Stimulated activated CD4-positive, alpha-beta T cell treated with anti-CD3 and anti-CD28 coated beads, Interleukin-15, amount 100 ng/mL, for 48 hours (primary cell): ENCODE measurements around the gene MRPL37.
A peak's percentile ranks its signal among the peaks of the same experiment; 100 is the strongest.
"Not testable (repeated sequence)": the region's sequence is repeated elsewhere in the genome, so short reads cannot be mapped to it uniquely, and the experiment has no call there.

Experiments
- DNase-seq, 2 donors: peaks; one replicate each; pipeline ENCODE4 v3.0.0-alpha.2; 2020; ENCODE audit warnings: low read depth in 2 of 2

Gene MRPL37

DNA sequence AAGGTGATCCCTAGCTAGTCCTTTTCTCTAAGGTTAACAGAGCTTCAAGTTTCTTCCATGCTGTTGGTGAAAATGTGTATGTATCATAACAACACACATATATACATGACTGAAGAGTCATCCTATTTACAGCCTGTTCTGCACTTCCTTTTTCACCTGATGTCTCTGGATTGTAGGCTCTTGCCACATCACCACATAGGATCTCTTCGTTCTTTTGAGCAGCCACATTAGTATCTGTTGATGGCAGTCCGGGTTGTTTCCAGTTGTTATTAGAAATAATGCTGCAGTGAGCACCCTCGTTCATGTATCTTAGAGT is 19.7 kb downstream of the MRPL37 start:
- DNase-seq: no peak

DNA sequence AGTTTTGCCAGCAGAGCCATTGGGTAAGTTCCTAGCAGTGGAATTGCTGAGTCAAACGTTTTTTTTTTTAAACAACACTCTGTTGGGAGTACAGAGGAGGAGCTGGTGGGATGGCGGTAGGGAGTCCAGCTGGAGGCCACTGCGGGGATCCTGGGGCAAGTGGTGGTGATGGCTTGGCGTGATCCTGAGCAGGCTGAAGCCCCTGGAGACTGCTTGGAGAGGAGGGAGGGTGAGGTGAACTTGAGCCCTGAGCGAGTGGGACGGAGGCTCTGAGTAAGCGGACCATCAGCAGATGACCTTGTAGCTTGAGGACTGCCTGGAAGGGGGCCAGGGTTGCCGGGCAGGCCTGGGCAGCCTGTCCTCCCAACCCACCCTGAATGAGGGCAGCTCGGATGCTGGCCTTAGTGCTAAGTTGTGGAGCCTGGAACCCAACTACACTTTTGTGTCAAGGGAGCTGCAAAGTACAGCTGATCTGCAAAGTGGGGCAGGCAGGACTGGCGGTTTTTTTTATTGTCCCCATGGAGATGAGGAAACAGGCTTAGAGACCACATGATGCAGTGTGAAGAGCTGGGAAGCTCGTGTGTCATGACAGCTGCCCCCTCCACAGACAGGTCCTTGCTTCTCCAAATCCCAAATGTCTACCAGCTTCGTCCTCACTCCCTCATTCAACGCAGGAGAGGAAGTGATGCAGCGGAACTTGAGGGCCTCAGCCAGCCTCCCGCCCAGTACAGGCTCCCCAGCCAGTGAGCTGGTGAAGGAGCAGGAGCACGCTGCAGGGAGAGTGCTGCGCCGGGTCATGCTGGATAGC is 20.2 kb downstream of the MRPL37 start:
- DNase-seq: no peak

DNA sequence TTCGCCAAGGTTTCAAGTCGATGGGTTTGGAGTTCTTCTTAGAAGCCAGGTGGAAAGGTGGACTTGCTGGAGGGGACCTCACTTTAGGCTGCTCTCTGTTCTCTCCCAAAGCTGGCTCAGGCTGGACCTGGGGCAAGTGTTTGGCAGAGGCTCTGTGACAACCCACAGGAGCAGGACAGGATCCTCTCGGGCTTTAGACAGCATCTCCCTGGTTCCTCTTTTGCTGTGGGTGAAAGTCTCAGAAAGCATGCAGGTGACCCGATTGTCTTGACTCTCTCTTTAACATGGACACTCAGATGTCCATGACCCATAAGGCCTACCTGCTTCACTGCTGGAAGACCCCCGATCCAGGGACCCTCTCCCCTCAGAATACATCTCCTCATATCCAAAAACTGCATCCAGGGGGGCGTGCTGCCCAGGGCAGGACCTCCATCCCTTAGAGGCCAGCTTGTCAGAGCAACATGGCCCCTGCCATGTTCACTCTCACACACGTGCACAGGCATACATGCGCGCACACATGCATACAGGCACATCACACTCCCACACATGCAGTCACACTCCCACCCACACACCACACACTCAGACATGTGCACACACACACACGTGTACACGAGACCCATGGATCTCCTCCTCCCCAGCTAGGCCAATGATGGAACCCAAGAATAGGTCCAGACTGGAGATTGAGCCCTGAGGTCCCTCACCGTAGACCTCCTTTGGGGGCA is 21.3 kb downstream of the MRPL37 start:
- DNase-seq: no peak

DNA sequence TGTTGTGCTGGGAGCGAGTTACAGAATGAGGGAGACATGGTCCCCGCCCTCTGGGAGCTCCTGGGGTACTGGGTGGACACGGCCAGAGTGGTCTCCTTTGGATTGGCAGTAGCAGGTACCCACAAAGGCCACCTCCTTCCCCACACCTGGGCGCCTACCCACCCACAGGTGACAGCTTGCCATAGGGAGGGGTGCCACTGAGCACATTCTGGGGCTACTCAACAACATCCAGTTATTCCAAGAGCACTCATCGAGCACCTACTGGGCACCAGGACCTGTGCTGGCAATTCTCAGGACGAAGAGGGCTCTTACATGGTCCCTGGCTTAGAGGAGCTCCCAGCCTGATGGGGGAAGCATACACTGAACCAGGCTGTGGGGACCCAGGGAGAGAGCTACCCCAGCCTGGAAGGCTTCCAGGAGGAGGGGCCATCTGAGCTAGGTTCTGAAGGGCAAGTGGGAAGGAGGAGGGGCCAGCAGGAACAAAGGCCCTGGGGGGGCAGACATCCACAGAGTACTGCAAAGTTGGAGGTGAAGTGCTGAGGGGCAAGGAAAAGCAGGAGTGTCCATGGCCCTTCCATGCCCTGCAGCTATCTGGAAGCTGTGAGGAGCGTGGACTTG is 22.0 kb downstream of the MRPL37 start:
- DNase-seq: no peak

DNA sequence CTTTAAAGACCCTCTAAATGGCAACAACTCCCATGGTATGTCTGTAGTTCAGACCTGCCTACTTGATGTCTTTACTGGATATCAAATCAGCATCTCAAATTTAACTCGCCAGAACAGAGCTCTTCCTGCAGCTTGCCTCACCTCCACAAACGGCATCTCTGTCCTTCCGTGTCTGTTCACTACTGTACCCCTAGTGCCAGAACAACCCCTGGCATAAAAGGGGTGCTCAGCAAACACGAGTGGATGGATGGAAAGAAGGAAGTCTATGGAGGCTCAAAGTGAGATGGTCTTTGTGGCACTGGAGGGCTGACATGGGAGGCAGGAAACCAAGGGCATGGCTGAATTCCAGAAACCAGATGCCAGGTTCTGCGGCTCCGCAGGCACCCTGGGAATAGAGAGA is 22.7 kb downstream of the MRPL37 start:
- no peak for DNase-seq

DNA sequence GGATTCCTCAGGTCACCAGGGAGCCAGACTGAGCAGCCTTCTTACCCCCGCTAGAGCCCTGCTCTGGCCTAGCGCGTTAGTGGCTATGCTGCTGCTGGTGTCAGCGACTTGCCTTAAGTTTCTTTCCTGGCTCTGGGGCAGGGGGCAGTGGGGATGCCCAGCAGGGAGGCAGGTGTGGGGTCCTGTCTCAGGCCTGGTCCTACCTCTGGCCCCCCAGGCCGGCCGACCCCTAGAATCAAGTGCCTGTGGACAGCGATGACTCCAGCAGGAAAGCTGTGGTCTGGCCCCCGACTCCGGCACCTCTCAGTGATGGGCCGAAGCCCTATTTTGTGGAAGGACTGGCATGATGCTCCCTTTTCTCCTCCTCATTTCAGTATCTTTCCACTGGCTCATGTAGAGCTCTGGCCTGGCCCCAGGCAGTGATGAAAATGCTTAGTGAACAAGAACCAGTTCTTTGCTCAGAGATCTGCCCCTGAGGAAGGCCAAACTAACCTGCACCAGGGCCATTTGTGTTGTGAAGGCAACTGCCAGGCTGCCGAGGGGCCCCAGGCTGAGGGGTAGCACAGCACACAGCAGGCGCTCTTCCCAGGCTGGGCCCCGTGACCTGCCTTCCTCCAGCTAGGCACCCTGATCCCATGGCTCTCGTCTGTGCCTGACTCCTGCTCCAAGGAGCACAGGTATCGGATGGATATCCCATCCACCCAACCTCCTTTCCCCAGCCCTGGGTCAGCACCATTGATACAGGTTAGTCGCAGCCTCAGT is 23.7 kb downstream of the MRPL37 start:
- DNase-seq: no peak

DNA sequence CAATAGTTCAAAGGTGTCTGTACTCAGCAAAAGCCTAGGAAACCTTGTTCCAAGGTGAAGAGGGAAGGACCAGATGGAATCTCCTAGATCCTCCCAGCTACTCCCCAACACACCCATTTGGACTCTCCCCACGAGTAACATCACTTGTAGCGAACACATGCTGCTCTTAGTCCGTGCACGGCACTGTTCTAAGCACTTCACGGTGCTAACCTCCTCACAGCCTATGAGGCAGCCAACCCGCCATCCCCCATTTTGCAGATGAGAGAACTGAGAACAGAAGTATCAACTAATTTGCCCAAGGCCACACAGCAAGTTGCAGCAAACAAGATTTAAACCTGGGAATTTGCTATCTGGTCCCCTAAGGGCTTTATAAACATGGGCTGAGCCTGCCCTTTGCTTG is 24.3 kb downstream of the MRPL37 start:
- no peak for DNase-seq

DNA sequence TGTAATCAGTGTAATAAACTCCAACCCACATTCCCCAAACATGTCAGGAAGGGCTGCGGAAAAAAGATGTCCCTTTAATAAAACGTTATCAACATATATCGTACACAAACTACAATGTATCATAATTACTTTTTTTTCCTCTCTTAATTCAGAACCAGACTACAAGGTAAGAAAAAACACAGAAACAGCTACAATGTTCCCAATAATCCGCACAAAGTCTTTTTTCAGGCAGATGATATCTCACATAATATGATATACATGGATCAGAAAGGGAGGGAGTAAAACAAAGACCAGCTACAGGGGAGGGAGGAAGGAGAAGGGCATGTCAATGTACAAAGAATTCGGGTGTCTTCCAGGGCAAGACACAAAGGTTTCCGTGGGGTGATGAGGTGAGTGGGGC is 25.4 kb downstream of the MRPL37 start:
- DNase-seq: no peak

DNA sequence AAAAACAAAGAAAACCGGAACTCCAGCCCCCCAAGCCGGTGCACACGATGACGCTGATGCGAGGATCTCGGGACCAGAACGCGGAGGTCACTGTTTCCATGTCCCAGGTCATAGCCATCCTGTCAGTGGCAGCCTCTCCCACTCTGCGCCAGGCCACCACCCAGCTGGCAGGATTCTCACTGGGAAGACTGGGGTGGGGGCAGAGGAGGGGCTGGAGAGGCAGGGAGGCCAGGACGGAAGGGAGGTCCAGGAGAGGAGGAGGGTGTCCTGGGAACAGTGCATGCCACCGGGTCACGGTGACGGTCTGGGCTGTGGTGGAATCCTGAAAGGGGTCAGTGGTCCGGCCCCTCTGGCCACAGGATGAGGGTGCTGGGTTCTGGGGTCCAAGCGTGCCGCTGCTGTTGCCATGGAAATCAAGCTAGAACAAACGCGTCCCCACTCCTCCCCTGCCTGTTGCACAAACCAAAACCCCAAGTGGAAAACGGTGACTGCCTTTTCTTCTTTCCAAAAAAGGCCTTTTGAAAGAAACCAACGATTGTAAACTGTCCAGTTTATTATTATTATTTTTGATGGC is 26.1 kb downstream of the MRPL37 start:
- no peak for DNase-seq

DNA sequence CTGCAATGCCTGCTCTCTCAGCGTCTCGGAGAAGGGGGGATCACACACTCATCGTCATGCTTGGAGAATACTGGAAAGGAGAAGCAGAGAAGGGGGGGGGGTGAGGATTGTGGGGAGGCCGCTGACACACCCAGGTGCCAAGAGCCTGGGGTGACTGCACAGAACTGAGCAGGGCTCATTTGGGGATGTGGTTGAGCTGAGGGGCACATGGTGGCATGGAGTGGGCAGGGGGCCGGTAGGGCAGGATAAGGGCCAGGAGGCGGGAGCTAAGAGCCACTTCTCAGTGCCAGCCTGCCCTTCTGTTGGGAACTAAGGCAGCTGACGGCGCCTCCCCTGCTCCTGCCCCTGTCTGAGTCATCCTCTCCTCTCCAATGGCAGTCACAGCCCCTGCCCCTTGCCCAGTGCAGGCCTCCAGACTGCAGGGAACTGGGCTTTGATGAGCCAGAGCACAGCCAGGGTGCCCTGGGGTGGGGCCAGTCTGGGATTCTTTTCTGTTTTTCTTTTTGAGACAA is 27.2 kb downstream of the MRPL37 start:
- no peak for DNase-seq

DNA sequence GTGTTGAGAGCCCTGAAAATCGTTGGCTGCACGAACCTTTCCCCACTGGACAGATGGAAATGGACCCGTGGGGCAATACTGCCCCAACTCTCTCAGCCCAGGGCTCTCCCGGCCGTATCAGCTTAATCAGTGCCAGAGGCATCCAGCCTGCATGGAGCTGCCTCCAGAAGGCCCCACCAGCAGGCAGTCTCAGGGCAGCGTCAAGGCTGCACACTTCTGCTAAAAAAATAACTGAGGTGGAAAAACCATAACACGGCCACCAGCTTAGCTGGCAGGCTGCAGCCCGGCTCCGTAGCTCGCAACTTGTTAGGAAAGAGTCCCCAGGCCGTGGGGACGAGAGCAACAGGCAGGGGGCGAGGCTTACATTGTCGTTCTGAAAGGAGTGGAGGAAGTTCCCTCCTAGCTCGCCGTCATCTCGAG is 27.9 kb downstream of the MRPL37 start:
- DNase-seq: no peak

DNA sequence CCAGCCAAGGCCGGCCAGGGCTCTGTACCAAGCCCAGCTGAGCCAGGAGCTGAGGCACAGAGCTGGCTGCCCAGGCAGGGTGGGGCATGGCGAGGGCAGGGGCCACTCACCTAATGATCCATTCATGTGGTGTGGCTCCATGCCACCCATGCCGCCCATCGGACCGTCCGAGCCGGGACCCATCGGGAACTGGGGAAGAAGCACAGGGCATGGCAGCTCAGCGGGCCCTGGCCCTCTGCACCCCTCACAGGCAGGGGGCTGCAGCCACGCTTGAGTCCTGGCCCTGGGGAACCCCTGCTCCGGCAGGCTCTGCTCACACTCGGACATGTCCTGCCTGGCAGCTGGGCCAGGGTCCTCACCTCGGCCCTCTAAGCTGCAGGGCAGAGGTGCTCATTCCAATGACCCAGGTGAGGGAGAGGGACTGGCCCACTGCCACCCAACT is 28.7 kb downstream of the MRPL37 start:
- no peak for DNase-seq

DNA sequence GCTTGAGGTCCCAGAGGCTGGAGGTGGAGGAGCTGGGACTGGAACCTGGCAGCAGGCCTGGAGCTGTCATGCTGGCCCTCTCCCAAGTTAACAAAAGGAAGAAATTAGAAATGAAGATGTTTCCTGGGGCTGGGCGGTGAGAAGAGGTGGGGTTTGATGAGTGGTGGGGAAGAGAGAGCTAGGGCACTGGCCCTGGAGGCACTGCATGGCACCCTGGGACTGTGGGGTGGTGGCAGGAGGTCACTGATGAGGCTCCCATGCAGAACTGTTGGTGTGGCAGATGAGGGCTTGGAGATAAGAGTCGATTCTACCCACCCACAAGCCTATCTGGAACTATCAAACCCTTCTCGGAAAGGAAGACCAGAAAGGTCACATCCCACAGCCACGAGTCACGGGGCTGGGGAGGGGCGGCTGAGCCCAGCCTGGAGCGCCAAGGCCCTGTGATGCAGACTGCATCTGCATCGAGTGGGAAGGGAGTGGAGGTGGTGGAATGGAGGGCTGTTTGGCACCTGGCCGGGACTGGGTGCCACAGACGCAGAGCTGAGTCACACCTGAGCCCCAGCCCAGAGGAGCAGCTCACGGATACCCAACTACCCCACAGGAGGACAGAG is 29.4 kb downstream of the MRPL37 start:
- peak; percentile 22 to 24 for DNase-seq

DNA sequence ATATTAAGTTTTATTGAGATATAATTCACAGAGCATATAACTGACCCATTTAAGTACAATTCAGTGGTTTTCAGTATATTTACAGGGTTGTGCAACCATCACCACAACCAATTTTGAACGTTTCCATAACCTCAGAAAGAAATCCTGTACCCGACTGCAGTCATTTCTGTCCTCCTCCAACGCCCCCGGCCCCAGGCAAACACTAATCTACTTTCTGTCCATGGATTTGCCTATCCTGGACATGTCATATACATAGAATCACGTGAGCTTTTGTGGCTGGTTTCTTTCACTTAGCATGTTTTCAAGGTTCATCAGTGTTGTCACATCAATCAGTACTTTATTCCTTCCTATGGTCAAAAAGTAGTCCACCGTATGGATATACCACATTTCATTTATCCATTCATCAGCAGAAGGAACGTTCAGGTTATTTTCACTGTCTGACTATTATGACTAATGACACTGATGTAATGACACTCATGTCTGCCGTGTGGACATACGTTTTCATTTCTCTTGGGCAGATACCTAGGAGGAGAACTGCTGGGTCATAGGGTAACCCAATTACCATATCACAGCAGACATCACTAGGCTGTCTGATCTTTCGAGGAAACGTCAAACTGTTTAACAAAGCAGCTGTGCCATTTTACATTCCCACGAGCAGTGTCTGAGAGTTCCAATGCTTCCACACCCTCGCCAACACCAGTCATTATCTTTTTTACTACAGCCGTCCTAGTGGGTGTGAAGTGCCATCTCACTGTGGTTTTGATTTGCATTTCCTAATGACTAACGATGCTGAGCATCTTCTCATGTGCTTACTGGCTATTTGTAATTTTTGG is 30.8 kb downstream of the MRPL37 start:
- peak; percentile 40 to 50 for DNase-seq

DNA sequence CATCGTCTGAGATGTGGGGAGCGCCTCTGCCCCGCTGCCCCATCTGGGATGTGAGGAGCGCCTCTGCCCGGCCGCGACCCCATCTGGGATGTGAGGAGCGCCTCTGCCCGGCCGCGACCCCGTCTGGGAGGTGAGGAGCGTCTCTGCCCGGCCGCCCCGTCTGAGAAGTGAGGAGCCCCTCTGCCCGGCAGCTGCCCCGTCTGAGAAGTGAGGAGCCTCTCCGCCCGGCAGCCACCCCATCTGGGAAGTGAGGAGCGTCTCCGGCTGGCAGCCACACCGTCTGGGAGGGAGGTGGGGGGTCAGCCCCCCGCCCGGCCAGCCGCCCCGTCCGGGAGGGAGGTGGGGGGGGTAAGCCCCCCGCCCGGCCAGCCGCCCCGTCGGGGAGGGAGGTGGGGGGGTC is 33.2 kb downstream of the MRPL37 start:
- not testable (repeated sequence) for DNase-seq

DNA sequence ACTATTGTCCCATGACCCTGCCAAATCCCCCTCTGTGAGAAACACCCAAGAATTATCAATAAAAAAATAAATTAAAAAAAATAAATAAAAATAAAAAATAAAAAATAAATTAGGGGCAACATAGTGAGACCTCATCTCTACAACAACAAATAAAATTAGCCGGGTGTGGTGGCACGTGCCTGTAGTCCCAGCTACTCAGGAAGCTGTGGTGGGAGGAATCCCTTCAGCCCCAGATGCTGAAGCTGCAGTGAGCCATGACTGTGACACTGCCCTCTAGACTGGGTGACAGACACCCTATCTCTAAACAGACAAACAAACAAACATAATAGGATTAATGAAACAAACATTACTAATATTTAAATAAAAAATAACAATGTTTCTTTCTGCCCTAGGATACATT is 34.3 kb downstream of the MRPL37 start:
- DNase-seq: no peak

DNA sequence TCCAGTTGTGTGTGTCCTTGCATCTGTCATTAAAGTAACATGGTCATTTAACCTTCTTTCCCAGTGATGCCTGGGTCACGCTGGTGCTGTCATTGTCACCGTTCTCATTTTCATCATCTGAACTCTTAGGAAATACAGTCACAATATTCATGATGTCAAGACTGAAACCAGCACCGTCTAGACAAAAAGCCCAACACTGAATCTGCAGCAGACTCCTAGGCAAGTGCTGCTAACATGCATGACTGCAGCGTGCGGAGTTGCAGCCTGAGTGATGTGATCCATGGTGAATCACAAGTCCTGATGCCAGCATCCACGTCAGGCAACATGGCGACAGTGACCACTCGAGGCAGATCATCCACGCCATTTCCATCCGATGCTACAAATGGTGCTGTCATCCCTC is 37.6 kb downstream of the MRPL37 start:
- no peak for DNase-seq

DNA sequence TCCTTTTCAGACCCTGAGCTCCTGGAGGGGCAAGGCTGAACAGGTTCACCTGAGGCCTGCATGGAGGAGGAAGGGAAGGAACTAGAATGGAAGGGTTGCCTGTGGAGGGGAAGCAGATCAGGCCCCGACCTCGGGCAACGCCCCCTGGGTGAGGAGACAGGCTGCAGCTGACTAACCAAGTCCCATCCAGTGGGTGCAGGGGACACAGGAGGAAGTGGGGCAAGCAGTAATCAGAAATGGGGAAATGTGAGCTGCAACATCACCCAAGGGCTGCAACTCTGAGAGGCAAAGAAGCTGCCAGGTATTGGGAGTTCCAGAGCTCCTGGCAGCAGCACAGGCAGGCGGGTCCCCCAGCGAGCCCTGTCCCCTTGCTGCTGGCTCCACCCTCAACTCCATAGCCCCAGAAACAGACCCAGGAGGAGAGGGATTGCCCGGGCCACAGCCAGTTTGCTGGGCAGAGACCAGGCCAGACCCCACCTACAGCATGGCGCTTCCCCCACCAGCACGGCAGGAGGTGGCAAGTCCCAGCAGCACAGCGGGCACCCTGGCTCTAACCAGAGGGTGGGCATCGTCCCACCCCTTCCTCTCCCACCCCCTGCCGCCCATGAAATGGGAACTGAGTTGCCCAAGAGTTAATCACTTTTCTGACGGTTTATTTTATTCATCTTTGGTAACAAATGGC is 38.5 kb downstream of the MRPL37 start:
- no peak for DNase-seq

DNA sequence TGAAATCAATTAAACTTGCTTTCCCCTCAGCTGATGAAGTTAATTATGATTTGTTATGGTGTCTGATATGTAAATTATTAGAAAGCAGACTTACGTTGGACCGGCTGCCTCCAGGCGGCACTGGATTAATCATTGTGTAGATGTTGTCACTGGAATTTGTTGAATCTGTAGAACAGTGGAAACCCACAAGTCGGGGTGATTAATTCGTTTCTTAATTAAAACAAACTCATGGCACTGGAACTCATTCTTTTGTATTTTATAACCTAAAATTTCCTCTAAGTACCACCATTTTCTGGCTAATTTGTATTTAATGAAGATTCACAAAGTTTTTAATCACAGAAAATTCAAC is 39.0 kb downstream of the MRPL37 start:
- no peak for DNase-seq

DNA sequence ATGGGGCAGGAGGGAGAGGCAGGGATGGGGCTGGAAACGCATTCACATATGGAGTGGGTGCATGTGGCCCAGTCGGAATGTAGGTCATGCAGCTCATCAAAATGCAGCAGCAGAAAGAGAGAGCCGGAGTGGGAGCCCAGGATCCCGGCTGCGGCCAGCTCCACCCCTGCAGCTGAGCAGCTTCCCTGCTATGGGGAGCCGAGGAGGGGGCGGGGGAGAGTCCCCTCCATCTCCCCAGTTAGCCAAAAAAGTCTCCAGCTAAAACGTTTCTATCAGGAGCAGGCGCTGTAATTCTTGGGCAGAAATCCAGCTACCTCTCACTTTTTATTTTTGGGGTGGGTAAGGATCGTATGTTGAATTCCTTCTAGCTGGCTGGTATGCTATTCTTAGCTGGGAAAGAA is 39.7 kb downstream of the MRPL37 start:
- no peak for DNase-seq
